Endometrial microvascular endothelial cells (primary cell): ENCODE data around the gene B3GAT1. TPM values are rescaled to one million over a fixed set of nuclear protein-coding genes. Genes with fewer than 3 reads are reported as not detected.

Experiments used
- in situ Hi-C: cut with HindIII; loops from 2 replicates; pipeline ENCODE4 v1.10.0; 2017; ENCODE audit warnings: low sequenced_read_pairs, low pct_unique_long_range_greater_than_20kb; ENCODE audit errors: inconsistent ontology term
- total RNA-seq: library from RNA; depleted of rRNA; stranded (reverse); fragments of >200 nt; gene quantifications from one replicate; pipeline ENCODE4 v1.2.3, GENCODE V29; 2015; ENCODE audit errors: inconsistent ontology term

B3GAT1 gene
- total RNA-seq, 1 donor from 2014 or later, result not detected

DNA sequence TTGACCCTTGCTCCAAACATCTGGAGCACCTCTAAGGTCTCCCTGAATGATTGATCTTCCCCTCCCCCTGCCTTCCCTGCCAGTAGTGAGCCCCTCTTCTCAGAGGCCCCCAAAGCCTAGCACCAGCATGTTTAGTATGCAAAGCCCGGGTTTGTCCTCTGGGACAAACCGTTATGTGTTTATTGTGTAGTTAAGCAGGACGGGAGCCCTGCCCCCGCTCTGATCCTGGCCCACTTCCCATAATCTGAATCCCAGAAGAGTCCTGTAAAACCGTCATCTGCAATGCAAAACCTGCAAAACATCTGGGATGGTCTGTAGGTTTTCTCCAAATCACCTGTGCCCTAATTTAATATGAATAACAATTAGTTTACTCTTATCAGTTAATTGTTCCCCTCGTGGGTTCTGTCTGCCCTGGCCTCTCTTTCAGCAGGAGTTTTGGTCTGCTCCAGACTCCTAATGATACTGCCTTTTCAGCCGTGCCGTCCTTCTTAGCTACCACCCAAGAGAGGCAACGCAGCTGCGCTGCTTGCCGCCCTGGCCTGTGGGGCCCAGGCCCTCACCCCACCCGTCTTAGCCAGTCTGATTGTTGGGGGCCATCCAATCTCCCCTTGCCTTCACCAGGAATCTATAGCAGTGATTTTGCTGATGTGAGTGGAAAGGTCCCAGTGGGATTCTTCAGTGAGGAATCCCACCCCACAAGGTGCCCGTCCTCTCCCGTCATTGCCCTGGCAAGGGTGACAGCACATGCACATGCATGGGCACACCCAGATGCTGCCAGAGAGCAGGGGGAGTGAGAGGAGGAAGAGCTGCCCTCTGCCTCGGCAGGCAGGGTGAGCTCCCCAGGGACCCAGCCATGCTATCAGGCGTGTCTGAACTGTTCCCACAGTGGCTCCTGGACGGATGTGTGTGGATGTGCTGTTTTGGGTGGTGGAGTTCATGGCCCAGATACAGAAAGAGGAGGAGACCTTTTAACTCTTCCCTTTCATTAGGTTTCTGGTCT, 3.0 kb upstream of the B3GAT1 start:
- in situ Hi-C loops, result no loop called here

DNA sequence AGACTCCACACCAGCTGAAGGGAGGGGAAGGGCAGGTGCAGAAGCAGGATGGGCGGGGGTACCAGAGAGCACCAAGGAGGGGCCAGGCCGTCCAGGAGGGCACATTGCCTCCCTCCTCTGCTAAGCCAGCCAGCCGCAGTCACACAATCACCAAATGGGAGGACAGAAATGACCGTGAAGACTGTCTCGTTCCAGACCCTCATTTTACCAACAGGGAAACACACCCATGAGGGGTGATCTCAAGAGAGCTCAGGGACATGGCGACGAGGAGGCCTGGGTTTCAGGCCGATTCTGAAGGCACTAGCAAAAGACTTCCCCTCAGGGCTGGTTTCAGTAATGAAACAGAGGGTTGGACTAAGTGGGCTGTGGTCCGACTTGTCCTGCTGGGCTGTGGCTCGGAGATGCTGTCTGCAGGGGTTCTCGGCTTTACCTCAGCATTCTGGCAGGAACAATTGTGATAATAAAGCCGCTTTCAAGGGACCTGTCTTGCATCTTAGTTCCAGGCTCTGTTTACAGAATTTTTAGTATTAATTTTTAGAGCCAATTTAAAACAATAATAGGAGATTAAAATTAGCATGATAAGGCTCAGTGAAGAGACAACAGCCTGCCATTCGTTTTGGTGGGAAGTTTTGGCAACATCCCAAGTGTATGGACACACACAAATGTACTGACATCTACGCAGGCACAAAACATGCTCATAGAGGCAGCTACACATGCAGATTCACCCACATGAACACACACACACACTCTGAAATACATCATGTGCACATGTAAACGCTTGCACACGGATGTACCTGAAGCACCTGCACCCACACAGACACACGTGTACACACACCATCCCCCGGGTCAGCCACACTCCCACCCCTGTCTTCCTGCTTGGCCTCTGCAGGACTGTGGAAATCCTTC, 2.0 kb upstream of the B3GAT1 start:
- in situ Hi-C loops, result no loop called here

DNA sequence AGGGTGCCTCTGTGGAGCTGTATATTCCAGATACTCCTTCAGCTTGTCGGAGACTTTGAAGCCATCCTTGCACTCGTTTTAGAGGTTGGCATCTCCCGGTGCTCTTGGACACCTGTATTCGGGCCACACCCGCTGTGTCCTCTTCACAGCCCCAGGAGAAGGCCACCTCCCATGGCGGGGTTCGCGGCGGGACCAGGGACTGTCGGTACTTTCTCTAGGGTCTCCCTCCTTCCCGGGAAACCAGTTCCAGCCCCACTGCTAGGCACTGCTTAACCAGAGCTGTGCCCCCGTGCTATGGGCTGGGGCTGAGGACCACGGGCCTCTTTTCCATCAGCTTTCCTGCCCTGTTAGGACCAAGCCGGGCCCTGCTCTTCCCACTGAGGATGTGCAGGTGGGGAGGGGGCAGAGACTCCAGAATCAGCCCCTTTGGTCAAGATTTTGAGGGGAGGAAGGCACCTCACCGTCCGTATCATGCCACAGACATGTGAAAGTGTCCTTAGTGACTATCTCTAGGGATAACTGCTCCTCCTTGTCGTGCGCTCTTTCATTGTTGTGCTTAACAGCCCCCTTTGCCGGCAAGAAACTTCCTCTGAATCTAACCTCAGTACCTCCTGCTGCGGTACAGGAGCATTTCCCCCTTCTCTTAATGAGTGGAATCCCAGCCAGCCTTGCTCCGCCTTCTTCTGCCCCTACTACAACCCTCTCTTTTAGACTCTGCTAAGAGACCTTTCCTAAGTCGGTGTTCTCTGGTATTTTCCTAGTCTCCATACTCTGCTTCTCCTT, 1.2 kb upstream of the B3GAT1 start:
- in situ Hi-C loops, result no loop called here

DNA sequence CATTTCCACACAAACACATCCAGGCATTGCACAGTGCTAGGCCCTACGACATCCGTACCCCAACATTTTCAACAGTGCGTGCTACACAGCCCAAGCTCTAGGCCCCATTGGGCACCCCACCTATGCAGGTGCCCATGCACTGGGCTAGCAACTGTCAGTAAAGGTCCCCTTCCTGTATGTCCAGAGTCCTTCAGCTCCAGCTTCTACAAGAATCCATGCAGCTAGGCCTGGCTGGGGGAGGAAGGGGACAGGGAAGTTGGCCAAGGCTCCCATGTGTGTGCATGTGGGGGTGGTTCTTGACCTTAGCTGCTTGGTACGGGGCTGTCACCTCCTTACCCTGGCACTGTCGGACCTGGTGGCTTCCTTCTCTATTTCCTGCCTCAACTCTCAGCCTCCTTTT, 1.3 kb downstream of the B3GAT1 start:
- in situ Hi-C loops, result no loop called here

- in situ Hi-C loops, result no loop called here
Measured at GRCh38 chr11:134409552-134410429, 2.3 kb downstream of the B3GAT1 start.

GRCh38 chr11:134407923-134408322, 4.1 kb downstream of the B3GAT1 start:
- in situ Hi-C loops, result no loop called here

DNA sequence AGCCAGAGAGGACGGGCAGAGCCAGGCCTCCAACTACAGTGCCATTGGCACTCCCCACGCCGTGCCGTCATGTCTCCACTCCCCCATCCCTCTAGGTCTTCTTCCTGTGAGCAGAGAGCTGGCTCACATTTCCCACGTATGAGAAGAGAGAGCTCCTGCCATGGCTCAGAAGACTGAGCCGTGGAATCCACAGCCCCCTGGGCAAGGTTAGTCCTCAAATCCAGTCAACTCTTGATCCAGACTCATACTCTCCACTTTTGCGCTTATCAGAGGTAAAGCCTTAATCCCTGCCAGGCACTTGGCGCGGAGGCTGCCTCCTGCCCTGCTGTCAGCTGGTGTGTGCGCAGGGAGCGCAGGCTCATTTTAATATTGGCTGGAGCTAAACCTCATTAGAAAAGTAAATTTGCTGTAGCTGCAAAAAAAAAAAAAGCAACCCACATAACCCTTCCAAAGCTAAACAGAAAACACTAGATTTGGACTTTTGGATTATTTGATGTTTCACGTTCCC, 4.7 kb downstream of the B3GAT1 start:
- in situ Hi-C loops, result no loop called here

- in situ Hi-C loops, result no loop called here
Measured at GRCh38 chr11:134406264-134407185, 5.5 kb downstream of the B3GAT1 start.

DNA sequence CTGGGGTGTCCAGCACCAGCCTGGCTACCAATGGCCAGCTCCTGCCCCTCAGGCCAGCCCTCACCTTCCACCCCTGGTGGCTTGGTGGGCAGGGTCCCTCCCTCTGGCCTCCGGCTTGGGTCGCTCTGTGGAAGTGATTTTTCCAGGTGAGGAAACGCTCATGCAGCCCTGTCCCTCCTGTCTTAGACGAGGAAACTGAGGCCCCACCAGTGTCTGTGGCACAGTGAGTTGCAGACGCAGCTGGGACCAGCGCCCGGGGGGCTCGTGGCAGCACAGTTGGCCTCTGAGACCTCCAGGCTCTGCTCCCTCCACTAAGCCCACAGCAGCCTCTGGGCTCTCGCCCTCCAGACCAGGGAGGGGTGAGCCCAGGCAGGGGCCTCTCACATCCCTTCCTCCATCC, 6.2 kb downstream of the B3GAT1 start:
- in situ Hi-C loops, result no loop called here

DNA sequence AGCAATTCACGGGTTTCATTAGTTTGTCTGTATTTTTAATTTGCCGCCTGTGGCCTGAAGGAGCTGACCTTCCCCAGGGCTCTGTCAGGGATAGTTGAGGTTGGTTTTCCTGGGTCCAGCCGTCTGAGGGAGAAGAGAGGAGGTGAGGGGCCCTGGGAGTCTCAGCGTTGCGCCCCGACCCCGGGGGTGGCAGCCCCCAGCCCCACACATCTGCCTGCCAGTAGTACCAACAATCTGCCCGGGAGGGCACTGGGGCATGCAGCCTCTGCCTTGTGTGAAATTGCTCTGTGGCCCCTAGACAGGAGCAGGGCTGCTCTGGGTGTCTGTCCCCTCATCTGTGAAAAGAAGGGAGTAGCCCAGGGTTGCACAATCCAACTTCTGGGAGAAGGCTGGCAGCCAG, 6.6 kb downstream of the B3GAT1 start:
- in situ Hi-C loops, result no loop called here

DNA sequence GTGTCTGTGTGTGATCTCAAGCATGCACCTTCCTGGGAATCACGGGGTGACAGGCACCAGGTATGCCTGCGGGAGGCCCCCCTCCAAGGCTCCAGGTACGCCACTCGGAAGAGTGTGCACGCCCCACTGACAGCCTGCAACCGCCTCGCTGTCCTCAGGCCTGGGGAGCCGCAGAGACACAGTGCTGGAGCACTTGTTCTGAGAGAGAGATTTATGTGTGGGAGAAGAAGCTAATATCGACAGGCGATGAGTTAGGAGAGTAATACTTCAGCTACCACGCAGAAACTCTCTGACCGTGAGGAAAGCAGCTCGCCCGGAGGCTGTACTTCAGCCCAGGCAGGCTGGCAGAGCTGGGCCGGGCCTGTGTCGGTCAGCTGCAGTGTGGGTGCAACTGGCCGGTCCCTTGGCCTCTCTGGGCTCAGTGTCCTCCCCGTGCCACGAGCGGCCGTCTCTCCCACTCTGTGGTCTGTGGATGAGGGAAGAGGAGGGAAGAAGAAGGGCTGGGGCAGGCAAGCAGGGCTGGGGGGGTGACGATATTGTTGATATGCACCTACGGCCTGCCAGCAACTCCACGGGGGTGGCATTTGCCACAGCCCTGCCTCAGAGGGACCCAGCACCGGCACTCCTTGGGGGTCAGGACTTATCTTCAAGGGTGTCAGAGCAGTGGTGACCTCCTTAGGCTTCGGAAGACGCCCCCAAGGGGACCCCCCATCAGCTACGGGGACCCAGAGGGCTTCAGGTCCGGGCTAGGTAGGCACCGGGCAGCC, 7.3 kb downstream of the B3GAT1 start:
- in situ Hi-C loops, result no loop called here

DNA sequence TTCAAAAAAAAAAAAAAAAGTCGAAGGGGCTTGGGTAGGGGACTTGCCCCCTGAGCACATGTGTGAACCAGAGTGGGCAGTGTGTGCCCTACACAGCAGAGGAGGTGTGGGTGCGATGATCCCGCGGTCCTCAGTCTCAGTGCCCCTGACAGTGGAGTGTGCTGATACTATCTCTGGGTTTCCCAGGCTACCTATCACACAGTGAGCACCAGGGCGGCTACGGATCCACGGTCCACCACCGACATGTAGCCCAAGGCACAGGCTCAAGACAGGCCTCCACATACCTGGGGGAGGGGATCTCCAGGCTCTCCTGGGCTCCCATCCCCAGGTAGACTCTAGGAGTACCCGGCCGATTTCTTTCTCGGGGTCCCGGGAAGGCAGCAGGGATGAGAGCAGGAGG, 9.1 kb downstream of the B3GAT1 start:
- in situ Hi-C loops, result no loop called here

DNA sequence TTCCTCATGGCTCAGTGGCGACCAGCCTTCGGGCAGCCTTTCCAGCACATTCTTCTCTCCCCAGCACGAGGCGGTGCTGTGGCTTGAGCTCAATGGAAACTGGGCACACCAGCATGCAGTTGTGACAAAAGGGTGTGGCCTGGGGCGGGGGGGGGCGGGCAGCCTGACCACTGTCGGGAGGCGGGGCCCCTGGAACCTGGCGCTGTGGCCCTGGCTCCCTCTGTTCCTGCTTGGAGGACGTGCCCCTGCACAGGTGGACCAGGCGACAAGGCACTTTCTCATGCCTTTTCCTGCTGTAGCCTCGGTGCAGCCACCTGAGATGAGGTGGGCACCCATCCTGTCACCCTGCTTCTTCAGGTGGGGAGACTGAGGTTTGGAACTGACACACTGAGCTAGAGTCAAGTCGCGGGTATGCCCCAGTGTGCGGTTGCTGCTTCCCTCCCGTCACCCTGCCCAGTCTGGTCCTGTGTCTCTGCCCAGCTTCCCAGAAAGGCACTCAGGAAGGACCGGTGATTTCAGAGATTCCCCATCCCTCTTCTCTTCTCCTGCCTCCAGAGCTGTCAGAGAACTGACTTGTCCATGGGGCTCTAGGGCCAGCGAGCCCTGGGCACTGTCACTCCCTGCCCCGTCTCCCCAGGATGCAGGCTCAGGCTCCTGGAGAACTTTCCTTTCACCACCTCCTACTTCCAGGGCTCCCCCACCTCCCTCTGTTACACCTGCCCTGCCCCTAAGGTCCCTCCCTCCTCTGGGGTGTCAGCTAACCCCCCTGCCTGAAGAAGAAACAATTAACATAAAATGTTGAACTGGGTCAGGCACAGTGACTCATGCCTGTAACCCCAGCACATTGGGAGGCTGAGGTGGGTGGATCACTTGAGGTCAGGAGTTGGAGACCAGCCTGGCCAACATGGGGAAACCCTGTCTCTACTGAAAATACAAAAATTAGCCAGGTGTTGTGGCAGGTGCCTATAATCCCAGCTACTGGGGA, 9.9 kb downstream of the B3GAT1 start:
- in situ Hi-C loops, result no loop called here

DNA sequence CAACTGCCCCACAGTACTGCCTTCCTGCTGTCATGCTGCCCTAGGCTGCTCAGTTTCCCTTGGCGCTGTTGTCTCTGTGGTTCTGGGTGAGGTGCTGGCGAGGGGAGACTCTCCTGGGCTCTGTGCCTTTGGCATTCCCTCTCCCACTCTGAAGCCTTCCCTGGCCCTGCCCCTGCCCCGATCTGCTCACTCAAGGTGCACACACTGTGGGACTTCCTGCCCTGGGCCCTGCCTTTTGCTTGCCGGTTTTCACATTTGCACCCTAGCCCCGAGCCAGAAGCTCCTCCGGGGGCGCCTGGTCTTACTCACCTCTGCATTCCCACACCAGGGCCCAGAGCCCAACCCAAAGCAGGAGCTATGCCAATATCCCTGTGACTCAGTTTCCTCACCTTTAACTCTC, 12.0 kb downstream of the B3GAT1 start:
- in situ Hi-C loops, result no loop called here

GRCh38 chr11:134399293-134399654, 12.8 kb downstream of the B3GAT1 start:
- in situ Hi-C loops, result no loop called here
